ENCODE data around the gene NEAT1. TPM values are rescaled to one million over a fixed set of nuclear protein-coding genes. Genes with fewer than 3 reads are reported as not detected.

Gene NEAT1
- 422 and 430 TPM in 2 replicates for total RNA-seq

GRCh38 chr11:65422633-65423515, at the start of gene NEAT1:
NEAT1 (plus strand) TSS chr11:65422798.
- Mint-ChIP-seq H3K9me3 (no peaks in the 10 kb centered on the region), H3K4me3 (ENCODE audit: low read depth) (peak within 1 kb of the TSS; percentile 98), H3K27me3 (ENCODE audit: low read depth) (no peaks in the 10 kb centered on the region), H3K36me3 (ENCODE audit: low read depth) (peaks cover 55% of the 10 kb centered on the region), H3K27ac (peak within 1 kb of the TSS; percentile 98), H3K4me1 (ENCODE audit: low read depth) (peaks cover 35% of the 10 kb centered on the region)
- peak; percentile 95 for DNase-seq (ENCODE audit: low spot score)
- intact Hi-C loops (cut with micrococcal nuclease), result loop anchor here (1.0 kb wide), 1 partner anchor 74 kb away; no protein-coding TSS in a partner anchor

GRCh38 chr11:65373839-65374580, 48.6 kb upstream of the NEAT1 start:
- DNase-seq (ENCODE audit: low spot score), result no peak
- Mint-ChIP-seq H3K4me1 (ENCODE audit: low read depth) (no peaks in the 10 kb centered on the region), H3K36me3 (ENCODE audit: low read depth) (no peaks in the 10 kb centered on the region), H3K9me3 (no peaks in the 10 kb centered on the region), H3K27me3 (ENCODE audit: low read depth) (no peaks in the 10 kb centered on the region), H3K4me3 (ENCODE audit: low read depth) (no peak overlapping the region), H3K27ac (no peak overlapping the region)
- intact Hi-C loops (cut with micrococcal nuclease), result no loop called here

- intact Hi-C loops (cut with micrococcal nuclease), result no loop called here
- Mint-ChIP-seq H3K27ac (no peak overlapping the region), H3K4me1 (ENCODE audit: low read depth) (no peaks in the 10 kb centered on the region), H3K36me3 (ENCODE audit: low read depth) (no peaks in the 10 kb centered on the region), H3K4me3 (ENCODE audit: low read depth) (no peak overlapping the region), H3K27me3 (ENCODE audit: low read depth) (no peaks in the 10 kb centered on the region), H3K9me3 (no peaks in the 10 kb centered on the region)
- DNase-seq (ENCODE audit: low spot score), result no peak
Measured at GRCh38 chr11:65375012-65375411, 47.6 kb upstream of the NEAT1 start.

GRCh38 chr11:65376138-65376713, 46.4 kb upstream of the NEAT1 start:
- intact Hi-C loops (cut with micrococcal nuclease), result no loop called here
- Mint-ChIP-seq H3K27me3 (ENCODE audit: low read depth) (no peaks in the 10 kb centered on the region), H3K4me3 (ENCODE audit: low read depth) (no peak overlapping the region), H3K36me3 (ENCODE audit: low read depth) (no peaks in the 10 kb centered on the region), H3K27ac (no peak overlapping the region), H3K4me1 (ENCODE audit: low read depth) (peaks cover 2% of the 10 kb centered on the region), H3K9me3 (no peaks in the 10 kb centered on the region)
- DNase-seq (ENCODE audit: low spot score), result no peak

- Mint-ChIP-seq H3K4me3 (ENCODE audit: low read depth) (no peak overlapping the region), H3K27ac (no peak overlapping the region), H3K27me3 (ENCODE audit: low read depth) (no peaks in the 10 kb centered on the region), H3K9me3 (no peaks in the 10 kb centered on the region), H3K36me3 (ENCODE audit: low read depth) (no peaks in the 10 kb centered on the region), H3K4me1 (ENCODE audit: low read depth) (peaks cover 9% of the 10 kb centered on the region)
- no peak for DNase-seq (ENCODE audit: low spot score)
- intact Hi-C loops (cut with micrococcal nuclease), result no loop called here
Measured at GRCh38 chr11:65377036-65377435, 45.6 kb upstream of the NEAT1 start.

- no peaks in the 10 kb centered on the region for H3K36me3 Mint-ChIP-seq (ENCODE audit: low read depth)
- no peaks in the 10 kb centered on the region for H3K27me3 Mint-ChIP-seq (ENCODE audit: low read depth)
- no peaks in the 10 kb centered on the region for H3K9me3 Mint-ChIP-seq
- no peak overlapping the region for H3K4me3 Mint-ChIP-seq (ENCODE audit: low read depth)
- H3K27ac Mint-ChIP-seq, result no peak overlapping the region
- no peak for DNase-seq (ENCODE audit: low spot score)
- H3K4me1 Mint-ChIP-seq (ENCODE audit: low read depth), result peaks cover 13% of the 10 kb centered on the region
- intact Hi-C loops (cut with micrococcal nuclease), result no loop called here
Measured at GRCh38 chr11:65377777-65378176, 44.8 kb upstream of the NEAT1 start.

GRCh38 chr11:65378208-65378927, 44.2 kb upstream of the NEAT1 start:
- Mint-ChIP-seq H3K4me3 (ENCODE audit: low read depth) (no peak overlapping the region), H3K27ac (no peak overlapping the region), H3K9me3 (no peaks in the 10 kb centered on the region), H3K4me1 (ENCODE audit: low read depth) (peaks cover 18% of the 10 kb centered on the region), H3K27me3 (ENCODE audit: low read depth) (no peaks in the 10 kb centered on the region), H3K36me3 (ENCODE audit: low read depth) (no peaks in the 10 kb centered on the region)
- intact Hi-C loops (cut with micrococcal nuclease), result no loop called here
- DNase-seq (ENCODE audit: low spot score), result no peak

- Mint-ChIP-seq H3K27me3 (ENCODE audit: low read depth) (no peaks in the 10 kb centered on the region), H3K4me1 (ENCODE audit: low read depth) (peaks cover 22% of the 10 kb centered on the region), H3K36me3 (ENCODE audit: low read depth) (no peaks in the 10 kb centered on the region), H3K9me3 (no peaks in the 10 kb centered on the region), H3K4me3 (ENCODE audit: low read depth) (no peak overlapping the region), H3K27ac (no peak overlapping the region)
- DNase-seq (ENCODE audit: low spot score), result no peak
- intact Hi-C loops (cut with micrococcal nuclease), result no loop called here
Measured at GRCh38 chr11:65378928-65379638, 43.5 kb upstream of the NEAT1 start.

- DNase-seq (ENCODE audit: low spot score), result no peak
- Mint-ChIP-seq H3K4me1 (ENCODE audit: low read depth) (peaks cover 30% of the 10 kb centered on the region), H3K27ac (peak overlapping the region; percentile 52), H3K27me3 (ENCODE audit: low read depth) (no peaks in the 10 kb centered on the region), H3K36me3 (ENCODE audit: low read depth) (no peaks in the 10 kb centered on the region), H3K9me3 (no peaks in the 10 kb centered on the region), H3K4me3 (ENCODE audit: low read depth) (peak overlapping the region; percentile 33)
- intact Hi-C loops (cut with micrococcal nuclease), result no loop called here
Measured at GRCh38 chr11:65379698-65380459, 42.7 kb upstream of the NEAT1 start.

GRCh38 chr11:65380460-65381119, 42.0 kb upstream of the NEAT1 start:
- DNase-seq (ENCODE audit: low spot score), result no peak
- Mint-ChIP-seq H3K4me1 (ENCODE audit: low read depth) (peaks cover 36% of the 10 kb centered on the region), H3K36me3 (ENCODE audit: low read depth) (no peaks in the 10 kb centered on the region), H3K9me3 (no peaks in the 10 kb centered on the region), H3K27ac (peak overlapping the region; percentile 99), H3K4me3 (ENCODE audit: low read depth) (peak overlapping the region; percentile 33), H3K27me3 (ENCODE audit: low read depth) (no peaks in the 10 kb centered on the region)
- intact Hi-C loops (cut with micrococcal nuclease), result no loop called here

- intact Hi-C loops (cut with micrococcal nuclease), result loop anchor here (1.0 kb wide), 4 partner anchors 35 to 129 kb away; no protein-coding TSS in a partner anchor
- Mint-ChIP-seq H3K4me1 (ENCODE audit: low read depth) (peaks cover 36% of the 10 kb centered on the region), H3K9me3 (no peaks in the 10 kb centered on the region), H3K27me3 (ENCODE audit: low read depth) (no peaks in the 10 kb centered on the region), H3K4me3 (ENCODE audit: low read depth) (peak overlapping the region; percentile 86), H3K36me3 (ENCODE audit: low read depth) (no peaks in the 10 kb centered on the region), H3K27ac (peak overlapping the region; percentile 99)
- DNase-seq (ENCODE audit: low spot score), result peak; percentile 28
Measured at GRCh38 chr11:65381716-65382032, 40.9 kb upstream of the NEAT1 start.

All from activated T-helper 2 cell treated with anti-CD3 and anti-CD28 coated beads, Interferon-gamma antibody, Interleukin-2, Interleukin-4, amounts not matched to agents 10 μg/mL and 5 μg/mL and 100 μg/mL, durations not matched to agents 14 hours and 24 hours and 36 hours (primary cell).